SK-N-SH (cell line): ENCODE data around the gene LRRC8E.
A peak's percentile ranks its signal among the peaks of the same experiment; 100 is the strongest.

Experiments used
- CTCF ChIP-seq: fragments of 200-600 bp; sonication (generic); IDR thresholded peaks from 2 replicates; pipeline ENCODE4 v1.6.1; 2017; ENCODE audit warnings: antibody characterized with exemption, mild to moderate bottlenecking, moderate library complexity
- JUND ChIP-seq: IDR thresholded peaks from 2 replicates; pipeline ENCODE4 v1.4.0; 2012
- NRF1 ChIP-seq: IDR thresholded peaks from 2 replicates; pipeline ENCODE4 v1.6.1; 2012; ENCODE audit warnings: low read depth, mild to moderate bottlenecking, low read length
- RAD21 ChIP-seq: IDR thresholded peaks from 2 replicates; pipeline ENCODE4 v1.6.1; 2012; ENCODE audit warnings: mild to moderate bottlenecking, low read length
- TEAD4 ChIP-seq: IDR thresholded peaks from 2 replicates; pipeline ENCODE4 v1.4.0; 2012; ENCODE audit warnings: mild to moderate bottlenecking, borderline replicate concordance; ENCODE audit not compliant: insufficient read depth

- TF ChIP-seq NRF1 (no peak), TEAD4 (no peak), JUND (no peak), CTCF (peak; percentile 91), RAD21 (peak; percentile 72)
Observed at GRCh38 chr19:7944177-7944761, 56.0 kb downstream of the LRRC8E start.
